T-helper 2 cell treated with Interferon-gamma antibody and Interleukin-4, amounts not matched to agents 5 μg/mL and 100 μg/mL, for 36 hours (primary cell): ENCODE measurements around the gene HLCS.

Experiments
- DNase-seq: peaks from one replicate; pipeline ENCODE4 v3.0.0; 2021; ENCODE audit warnings: low spot score
- H3K27ac Mint-ChIP-seq: one replicate; pipeline ENCODE4 v1.8.0; 2021; ENCODE audit warnings: mild to moderate bottlenecking, mixed read lengths
- H3K27me3 Mint-ChIP-seq: one replicate; pipeline ENCODE4 v1.8.0; 2021; ENCODE audit warnings: low read depth, mixed read lengths
- H3K36me3 Mint-ChIP-seq: one replicate; pipeline ENCODE4 v1.8.0; 2021; ENCODE audit warnings: low read depth, mixed read lengths
- H3K4me1 Mint-ChIP-seq: one replicate; pipeline ENCODE4 v1.8.0; 2021; ENCODE audit warnings: low read depth, mixed read lengths
- H3K4me3 Mint-ChIP-seq: one replicate; pipeline ENCODE4 v1.8.0; 2022; ENCODE audit warnings: mild to moderate bottlenecking, moderate library complexity, mixed read lengths
- H3K9me3 Mint-ChIP-seq: one replicate; pipeline ENCODE4 v1.8.0; 2021; ENCODE audit warnings: mixed read lengths

HLCS gene

DNA sequence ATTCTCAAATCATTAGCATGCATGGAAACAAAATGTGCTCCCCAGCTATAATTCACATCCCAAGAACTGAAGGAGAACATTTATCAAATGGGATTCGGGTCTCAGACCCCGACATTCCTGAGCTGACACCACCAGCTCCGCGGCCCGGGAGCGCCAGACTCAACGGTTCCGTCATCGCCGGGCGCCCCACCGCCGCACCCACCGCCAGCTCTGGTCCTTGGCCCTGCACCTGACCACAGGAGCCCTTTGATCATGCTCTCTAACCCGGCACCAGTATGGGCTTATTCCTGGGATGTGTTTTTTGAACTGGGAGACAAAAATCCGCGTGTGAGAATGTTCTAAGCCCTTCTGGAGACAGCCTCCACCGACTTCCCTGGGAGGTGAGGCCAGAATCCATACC, 43.6 kb downstream of the HLCS start:
- Mint-ChIP-seq H3K36me3 (peaks cover 3% of the 10 kb centered on the region), H3K27ac (no peak overlapping the region), H3K4me3 (no peak overlapping the region), H3K9me3 (no peaks in the 10 kb centered on the region), H3K4me1 (no peaks in the 10 kb centered on the region), H3K27me3 (no peaks in the 10 kb centered on the region)
- DNase-seq = no peak

GRCh38 chr21:36918291-36918690, 48.2 kb downstream of the HLCS start:
- Mint-ChIP-seq H3K27ac (no peak overlapping the region), H3K27me3 (no peaks in the 10 kb centered on the region), H3K9me3 (no peaks in the 10 kb centered on the region), H3K4me1 (peaks cover 4% of the 10 kb centered on the region), H3K4me3 (no peak overlapping the region), H3K36me3 (no peaks in the 10 kb centered on the region)
- no peak for DNase-seq

GRCh38 chr21:36917471-36918158, 48.9 kb downstream of the HLCS start:
- no peaks in the 10 kb centered on the region for H3K36me3 Mint-ChIP-seq
- H3K4me3 Mint-ChIP-seq = no peak overlapping the region
- no peaks in the 10 kb centered on the region for H3K27me3 Mint-ChIP-seq
- H3K4me1 Mint-ChIP-seq = peaks cover 4% of the 10 kb centered on the region
- DNase-seq = no peak
- H3K27ac Mint-ChIP-seq = no peak overlapping the region
- no peaks in the 10 kb centered on the region for H3K9me3 Mint-ChIP-seq

- peaks cover 4% of the 10 kb centered on the region for H3K4me1 Mint-ChIP-seq
- no peak overlapping the region for H3K4me3 Mint-ChIP-seq
- no peak overlapping the region for H3K27ac Mint-ChIP-seq
- no peak for DNase-seq
- no peaks in the 10 kb centered on the region for H3K9me3 Mint-ChIP-seq
- no peaks in the 10 kb centered on the region for H3K27me3 Mint-ChIP-seq
- H3K36me3 Mint-ChIP-seq = no peaks in the 10 kb centered on the region
Observed at GRCh38 chr21:36916718-36917117, 49.8 kb downstream of the HLCS start.

DNA sequence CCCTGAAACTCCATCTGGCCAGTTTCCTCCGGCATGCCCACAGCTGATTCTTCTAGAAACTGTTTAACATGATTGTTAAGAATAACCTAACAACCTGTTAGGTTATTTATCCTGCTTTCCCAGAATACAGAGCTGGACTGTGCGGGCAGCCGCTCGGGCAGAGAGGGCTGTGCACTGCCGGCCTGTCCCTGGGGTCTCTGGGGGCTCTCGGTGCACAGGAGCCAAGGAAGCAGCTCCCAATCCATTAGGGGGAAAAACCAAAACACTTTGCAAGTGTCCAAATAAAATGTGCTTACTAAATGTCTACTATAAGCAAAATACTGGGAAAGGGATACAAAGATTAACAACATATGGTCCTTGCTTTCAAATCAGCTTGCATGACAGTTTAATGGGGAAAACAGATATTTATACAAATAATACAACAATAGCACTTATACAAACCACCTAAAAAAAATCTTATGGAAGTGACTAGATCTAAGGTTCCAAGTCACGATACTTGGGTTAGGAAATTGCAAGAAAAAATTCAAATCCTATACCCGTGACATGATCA, 50.7 kb downstream of the HLCS start:
- Mint-ChIP-seq H3K36me3 (no peaks in the 10 kb centered on the region), H3K27ac (no peak overlapping the region), H3K4me3 (no peak overlapping the region), H3K4me1 (peaks cover 4% of the 10 kb centered on the region), H3K27me3 (no peaks in the 10 kb centered on the region), H3K9me3 (no peaks in the 10 kb centered on the region)
- no peak for DNase-seq

GRCh38 chr21:36915014-36915695, 51.3 kb downstream of the HLCS start:
- H3K4me1 Mint-ChIP-seq = peaks cover 4% of the 10 kb centered on the region
- H3K36me3 Mint-ChIP-seq = no peaks in the 10 kb centered on the region
- H3K27me3 Mint-ChIP-seq = no peaks in the 10 kb centered on the region
- no peak overlapping the region for H3K27ac Mint-ChIP-seq
- DNase-seq = no peak
- H3K9me3 Mint-ChIP-seq = no peaks in the 10 kb centered on the region
- no peak overlapping the region for H3K4me3 Mint-ChIP-seq

- no peak overlapping the region for H3K4me3 Mint-ChIP-seq
- H3K9me3 Mint-ChIP-seq = no peaks in the 10 kb centered on the region
- DNase-seq = no peak
- no peaks in the 10 kb centered on the region for H3K27me3 Mint-ChIP-seq
- no peak overlapping the region for H3K27ac Mint-ChIP-seq
- peaks cover 8% of the 10 kb centered on the region for H3K4me1 Mint-ChIP-seq
- no peaks in the 10 kb centered on the region for H3K36me3 Mint-ChIP-seq
Observed at GRCh38 chr21:36914244-36915013, 52.0 kb downstream of the HLCS start.

DNA sequence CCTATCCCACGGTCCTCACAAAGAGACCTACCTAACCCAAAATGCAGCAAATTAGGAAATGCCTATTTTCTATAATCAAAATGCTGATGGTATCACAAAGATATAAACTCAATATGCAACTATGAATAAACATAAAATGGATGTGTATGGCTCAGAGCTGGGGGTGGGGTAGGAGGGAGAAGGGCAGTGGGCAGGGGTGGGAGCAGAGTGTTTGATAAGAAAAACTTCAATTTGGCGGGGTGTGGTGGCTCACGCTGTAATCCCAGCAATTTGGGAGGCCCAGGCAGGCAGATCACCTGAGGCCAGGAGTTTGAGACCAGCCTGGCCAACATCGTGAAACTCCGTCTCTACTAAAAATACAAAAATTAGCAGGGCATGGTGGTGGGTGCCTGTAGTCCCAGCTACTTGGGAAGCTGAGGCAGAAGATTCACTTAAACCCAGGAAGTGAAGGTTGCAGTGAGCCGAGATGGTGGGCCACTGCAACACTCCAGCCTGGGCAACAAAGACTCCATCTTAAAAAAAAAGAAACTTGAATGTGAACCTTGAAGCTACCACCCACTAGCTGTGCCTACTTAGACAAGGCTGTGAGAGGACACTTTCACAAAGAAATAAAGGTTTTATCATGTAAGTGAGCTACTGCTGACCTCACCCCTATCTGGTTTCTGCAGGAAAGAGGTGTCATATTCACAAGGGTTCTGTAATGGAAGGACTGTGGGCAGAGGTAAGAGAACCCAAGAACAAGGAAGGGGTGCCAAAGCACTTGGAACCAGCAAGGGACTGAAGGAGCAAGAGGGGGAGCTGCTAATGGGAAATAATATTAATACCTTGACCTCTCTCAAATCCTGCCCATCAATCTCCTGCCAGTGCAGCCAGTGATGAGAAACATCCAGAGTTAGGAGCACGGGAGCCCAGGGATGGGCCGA, 53.0 kb downstream of the HLCS start:
- Mint-ChIP-seq H3K27me3 (no peaks in the 10 kb centered on the region), H3K4me1 (peaks cover 8% of the 10 kb centered on the region), H3K27ac (no peak overlapping the region), H3K36me3 (no peaks in the 10 kb centered on the region), H3K9me3 (no peaks in the 10 kb centered on the region), H3K4me3 (no peak overlapping the region)
- DNase-seq = no peak

- H3K36me3 Mint-ChIP-seq = no peaks in the 10 kb centered on the region
- H3K4me3 Mint-ChIP-seq = no peak overlapping the region
- peaks cover 4% of the 10 kb centered on the region for H3K4me1 Mint-ChIP-seq
- H3K27ac Mint-ChIP-seq = no peak overlapping the region
- no peaks in the 10 kb centered on the region for H3K9me3 Mint-ChIP-seq
- no peaks in the 10 kb centered on the region for H3K27me3 Mint-ChIP-seq
- DNase-seq = no peak
Observed at GRCh38 chr21:36910581-36911307, 55.7 kb downstream of the HLCS start.

DNA sequence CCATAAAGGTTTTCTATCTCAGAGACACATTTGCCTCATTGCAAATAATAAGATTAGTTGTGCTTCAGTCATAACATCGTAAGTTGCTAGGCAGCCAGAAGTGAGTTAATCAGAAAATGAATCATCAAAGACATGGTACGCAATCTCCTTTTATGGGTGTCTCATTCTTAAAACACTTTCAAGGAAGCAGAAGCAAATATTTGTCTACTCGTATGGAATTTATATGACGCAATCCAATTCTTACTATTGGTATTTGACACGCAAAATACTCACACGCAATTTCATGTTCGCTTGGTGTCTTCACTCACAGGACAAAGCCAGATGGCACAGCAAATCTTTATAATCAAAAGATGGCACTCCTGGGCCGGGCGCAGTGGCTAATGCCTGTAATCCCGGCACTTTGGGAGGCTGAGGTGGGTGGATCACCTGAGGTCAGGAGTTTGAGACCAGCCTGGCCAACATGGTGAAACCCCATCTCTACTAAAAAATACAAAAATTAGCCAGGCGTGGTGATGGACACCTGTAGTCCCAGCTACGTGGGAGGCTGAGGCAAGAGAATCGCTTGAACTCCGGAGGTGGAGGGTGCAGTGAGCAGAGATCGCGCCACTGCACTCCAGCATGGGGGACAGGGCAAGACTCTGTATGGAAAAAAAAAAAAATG, 56.4 kb downstream of the HLCS start:
- Mint-ChIP-seq H3K4me1 (peaks cover 4% of the 10 kb centered on the region), H3K9me3 (no peaks in the 10 kb centered on the region), H3K27me3 (no peaks in the 10 kb centered on the region), H3K27ac (no peak overlapping the region), H3K36me3 (no peaks in the 10 kb centered on the region), H3K4me3 (no peak overlapping the region)
- DNase-seq = no peak

DNA sequence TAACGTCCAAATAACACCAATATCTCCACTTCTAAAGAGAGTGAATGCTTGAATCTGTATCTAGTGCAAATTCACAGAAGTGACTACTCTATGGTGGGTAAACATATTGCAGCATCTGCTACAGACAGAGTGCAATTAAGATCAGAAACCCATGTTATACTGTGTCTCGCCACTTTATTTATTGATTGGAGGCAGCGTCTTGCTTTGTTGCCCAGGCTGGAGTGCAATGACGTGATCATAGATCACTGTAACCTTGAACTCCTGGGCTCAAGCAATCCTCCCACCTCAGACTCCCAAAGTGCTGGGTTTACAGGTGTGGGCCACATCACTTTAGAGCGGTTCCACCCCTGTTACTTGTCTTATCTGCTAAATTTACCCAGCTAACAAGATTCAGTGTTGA, 57.0 kb downstream of the HLCS start:
- Mint-ChIP-seq H3K27me3 (no peaks in the 10 kb centered on the region), H3K36me3 (no peaks in the 10 kb centered on the region), H3K27ac (no peak overlapping the region), H3K9me3 (no peaks in the 10 kb centered on the region), H3K4me3 (no peak overlapping the region), H3K4me1 (peaks cover 4% of the 10 kb centered on the region)
- no peak for DNase-seq

- Mint-ChIP-seq H3K36me3 (no peaks in the 10 kb centered on the region), H3K27ac (no peak overlapping the region), H3K27me3 (no peaks in the 10 kb centered on the region), H3K9me3 (no peaks in the 10 kb centered on the region), H3K4me1 (peaks cover 4% of the 10 kb centered on the region), H3K4me3 (no peak overlapping the region)
- no peak for DNase-seq
Observed at GRCh38 chr21:36908260-36908908, 58.1 kb downstream of the HLCS start.
